ENCODE measurements around the gene FAM120B.

FAM120B gene

DNA sequence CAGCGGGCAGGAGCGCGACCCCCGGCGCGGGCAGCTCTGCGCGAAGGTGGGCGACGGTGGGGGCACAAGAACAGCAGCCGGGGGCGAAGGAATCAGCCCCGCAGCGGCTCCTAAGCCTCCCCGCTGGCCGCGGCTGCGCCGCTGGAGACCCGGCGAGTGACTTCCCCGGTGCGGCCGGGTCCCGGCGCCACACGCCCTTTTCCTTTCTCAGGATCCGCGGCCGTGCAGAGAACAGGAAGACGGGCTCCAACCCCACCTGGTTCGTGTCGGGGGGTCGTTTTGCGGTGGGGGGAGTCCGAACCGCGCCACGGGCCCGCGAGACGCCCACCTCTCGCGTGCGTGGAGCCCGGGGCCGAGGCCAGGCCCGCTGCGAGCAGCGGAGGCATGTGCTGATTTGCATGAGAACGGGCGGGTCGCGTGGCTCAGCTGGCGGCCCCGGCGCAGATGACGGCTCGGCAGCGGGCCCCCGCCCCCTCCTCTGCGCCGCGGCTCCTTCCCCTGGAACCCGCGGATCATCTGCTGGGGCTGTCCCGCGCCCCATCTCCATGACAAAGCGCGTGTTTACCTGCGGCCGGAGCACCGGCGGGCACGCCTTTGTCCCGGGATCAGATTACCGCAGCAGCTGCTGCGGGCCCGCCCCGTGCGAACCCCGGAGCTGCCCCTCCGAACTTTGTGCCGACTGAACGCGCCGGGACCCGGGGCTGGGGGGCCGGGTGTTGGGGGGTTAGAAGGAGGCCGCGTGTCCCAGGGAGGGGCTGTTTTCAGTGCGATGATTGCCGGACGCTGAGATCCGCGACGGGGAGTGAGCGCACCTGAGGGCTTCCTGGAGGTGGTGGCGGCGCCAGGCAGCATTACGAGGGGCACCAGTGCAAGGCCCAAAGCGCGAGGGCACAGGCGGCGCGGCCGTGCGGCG is 10.8 kb upstream of the FAM120B start:
- Histone ChIP-seq H3K79me2 (ENCODE audit: insufficient read depth, low read length) (no peaks in the 10 kb centered on the region), H3K4me1 (ENCODE audit: insufficient read depth, low read length) (peaks cover 23% of the 10 kb centered on the region), H4K20me1 (ENCODE audit: insufficient read depth, low read length) (peaks cover 34% of the 10 kb centered on the region), H3K4me2 (ENCODE audit: insufficient read depth, low read length) (peak overlapping the region; percentile 99), H3K36me3 (ENCODE audit: insufficient read depth, low read length) (no peaks in the 10 kb centered on the region), H3K27ac (ENCODE audit: low read length) (no peak overlapping the region), H3K27me3 (ENCODE audit: insufficient read depth, low read length, poor library complexity) (peaks cover 54% of the 10 kb centered on the region), H3K9me3 (ENCODE audit: insufficient read depth, low read length, severe bottlenecking) (peaks cover 2% of the 10 kb centered on the region), H2AFZ (ENCODE audit: low read depth, low read length) (peak overlapping the region; percentile 71), H3K9ac (ENCODE audit: low read depth, low read length) (peak overlapping the region; percentile 48), H3K4me3 (ENCODE audit: low read depth in 1 of 2, low read length in 2 of 2) (peak overlapping the region; percentile 22 to 62; a peak in 3 of 4 replicates)
- DNase-seq: peak; percentile 63
- peak; percentile 83 for ATAC-seq (ENCODE audit: insufficient read depth, low read depth)
- TF ChIP-seq CTCF (IDR thresholded peaks at IDR 0.05; ENCODE audit: borderline replicate concordance, extremely low read depth, low read length, poor library complexity, severe bottlenecking) (no peak), EZH2 (IDR thresholded peaks at IDR 0.05; ENCODE audit: borderline replicate concordance, low read depth, low read length, severe bottlenecking) (peak; percentile 97)

DNA sequence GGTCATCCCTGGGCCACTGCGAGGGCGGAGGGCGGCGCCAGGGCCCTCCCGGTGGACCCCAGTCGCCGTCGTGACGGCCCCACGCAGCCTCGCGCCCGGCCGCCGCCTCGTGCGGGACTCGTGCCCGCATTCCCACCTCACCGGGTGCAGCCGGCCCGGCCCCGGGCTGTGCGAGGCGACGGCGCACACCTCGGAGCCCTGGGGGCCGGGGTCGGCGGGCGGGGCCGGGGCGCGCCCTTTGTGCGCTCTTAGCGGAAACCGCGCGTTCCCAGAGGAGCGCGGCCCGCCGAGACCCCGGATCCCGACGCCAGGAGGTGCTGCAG is 10.2 kb upstream of the FAM120B start:
- H3K9ac ChIP-seq (ENCODE audit: low read depth, low read length): no peak overlapping the region
- peak overlapping the region in 1 of 2 experiments; percentile 62; a peak in 1 of 4 replicates for H3K4me3 ChIP-seq (ENCODE audit: low read depth in 1 of 2, low read length in 2 of 2)
- no peaks in the 10 kb centered on the region for H3K79me2 ChIP-seq (ENCODE audit: insufficient read depth, low read length)
- peaks cover 17% of the 10 kb centered on the region for H3K4me1 ChIP-seq (ENCODE audit: insufficient read depth, low read length)
- no peak overlapping the region for H2AFZ ChIP-seq (ENCODE audit: low read depth, low read length)
- H3K27ac ChIP-seq (ENCODE audit: low read length): no peak overlapping the region
- no peak for ATAC-seq (ENCODE audit: insufficient read depth, low read depth)
- H3K9me3 ChIP-seq (ENCODE audit: insufficient read depth, low read length, severe bottlenecking): peaks cover 4% of the 10 kb centered on the region
- TF ChIP-seq EZH2 (IDR thresholded peaks at IDR 0.05; ENCODE audit: borderline replicate concordance, low read depth, low read length, severe bottlenecking): no peak
- no peak for TF ChIP-seq CTCF (IDR thresholded peaks at IDR 0.05; ENCODE audit: borderline replicate concordance, extremely low read depth, low read length, poor library complexity, severe bottlenecking)
- H3K4me2 ChIP-seq (ENCODE audit: insufficient read depth, low read length): peak overlapping the region; percentile 99
- DNase-seq: no peak
- H4K20me1 ChIP-seq (ENCODE audit: insufficient read depth, low read length): peaks cover 30% of the 10 kb centered on the region
- peaks cover 49% of the 10 kb centered on the region for H3K27me3 ChIP-seq (ENCODE audit: insufficient read depth, low read length, poor library complexity)
- no peaks in the 10 kb centered on the region for H3K36me3 ChIP-seq (ENCODE audit: insufficient read depth, low read length)

- Histone ChIP-seq H3K4me1 (ENCODE audit: insufficient read depth, low read length) (peaks cover 14% of the 10 kb centered on the region), H3K36me3 (ENCODE audit: insufficient read depth, low read length) (no peaks in the 10 kb centered on the region), H3K27ac (ENCODE audit: low read length) (no peak overlapping the region), H3K4me3 (ENCODE audit: low read depth in 1 of 2, low read length in 2 of 2) (no peak overlapping the region), H3K9me3 (ENCODE audit: insufficient read depth, low read length, severe bottlenecking) (peaks cover 4% of the 10 kb centered on the region), H3K4me2 (ENCODE audit: insufficient read depth, low read length) (no peak overlapping the region), H3K27me3 (ENCODE audit: insufficient read depth, low read length, poor library complexity) (peaks cover 43% of the 10 kb centered on the region), H3K79me2 (ENCODE audit: insufficient read depth, low read length) (no peaks in the 10 kb centered on the region), H2AFZ (ENCODE audit: low read depth, low read length) (no peak overlapping the region), H4K20me1 (ENCODE audit: insufficient read depth, low read length) (peaks cover 29% of the 10 kb centered on the region), H3K9ac (ENCODE audit: low read depth, low read length) (no peak overlapping the region)
- TF ChIP-seq CTCF (IDR thresholded peaks at IDR 0.05; ENCODE audit: borderline replicate concordance, extremely low read depth, low read length, poor library complexity, severe bottlenecking) (no peak), EZH2 (IDR thresholded peaks at IDR 0.05; ENCODE audit: borderline replicate concordance, low read depth, low read length, severe bottlenecking) (no peak)
- DNase-seq (no peak), ATAC-seq (ENCODE audit: insufficient read depth, low read depth) (no peak)
These were observed 9.6 kb upstream of the FAM120B start for GRCh38 chr6:170296746-170297575.
